Measurements from ENCODE around the gene ARHGEF37. TPM values are rescaled to one million over a fixed set of nuclear protein-coding genes. Genes with fewer than 3 reads are reported as not detected.
A peak's percentile ranks its signal among the peaks of the same experiment; 100 is the strongest.

Gene ARHGEF37
- total RNA-seq, 1 experiment from 2014 or later: 0.42 TPM

DNA sequence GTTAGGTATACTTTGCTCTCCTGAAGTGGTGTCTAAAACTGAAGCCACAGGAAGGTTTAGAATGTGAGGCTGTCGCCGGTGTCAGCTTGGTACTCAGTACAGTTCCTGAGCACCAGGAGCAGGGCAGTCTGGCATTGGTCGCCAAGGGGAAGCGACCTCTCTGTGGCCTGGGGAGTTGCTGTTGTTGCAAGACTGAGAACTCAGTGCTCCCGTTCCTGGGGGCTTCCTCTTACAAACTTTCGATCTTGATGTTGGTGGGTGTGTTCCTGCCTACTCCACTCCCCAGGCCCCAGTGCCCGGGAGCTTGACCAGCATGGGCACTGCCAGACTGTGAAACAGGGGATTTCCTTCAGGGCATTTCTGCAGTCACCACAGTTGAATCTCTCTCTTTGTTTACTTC, 96.4 kb downstream of the ARHGEF37 start:
- H3K4me1 Mint-ChIP-seq: no peaks in the 10 kb centered on the region; a peak in 1 of 4 replicates
- H3K9ac ChIP-seq (ENCODE audit: extremely low read depth, insufficient read length, low read length): no peak overlapping the region
- WGBS (ENCODE audit: extremely low coverage, insufficient read length, low lambda C conversion rate): no CpG with 5 or more reads among the region's 7 CpGs

More for the DNA sequence above, 96.4 kb downstream of the ARHGEF37 start:
- no peaks in the 10 kb centered on the region for H3K27me3 ChIP-seq (ENCODE audit: insufficient read depth, low read length)
- Mint-ChIP-seq H3K27ac (peak overlapping the region in 1 of 3 experiments; percentile 16; a peak in 1 of 7 replicates), H3K9me3 (peaks cover 0 to 2% of the 10 kb centered on the region in 2 experiments; a peak in 3 of 5 replicates), H3K4me3 (no peak overlapping the region), H3K27me3 (ENCODE audit: low read depth) (peaks cover 11% of the 10 kb centered on the region), H3K36me3 (ENCODE audit: insufficient read depth in 1 of 3, low read depth in 3 of 3) (no peaks in the 10 kb centered on the region)
- H3T11ph ChIP-seq (ENCODE audit: low read length): no peak overlapping the region
- no peak overlapping the region for H2BK15ac ChIP-seq (ENCODE audit: low read depth, low read length)
- no peak overlapping the region for H2AK5ac ChIP-seq (ENCODE audit: insufficient read length, low read length)
- no peak overlapping the region for H2BK120ac ChIP-seq (ENCODE audit: low read depth, low read length, poor library complexity, severe bottlenecking)
- H3K27ac ChIP-seq (ENCODE audit: insufficient read length, low read depth, low read length): no peak overlapping the region
- no peaks in the 10 kb centered on the region for H3K79me2 ChIP-seq (ENCODE audit: insufficient read depth, low read length)
- no peak overlapping the region for H2BK20ac ChIP-seq (ENCODE audit: low read depth, low read length, poor library complexity, severe bottlenecking)
- H3K14ac ChIP-seq (ENCODE audit: insufficient read depth, low read length): no peak overlapping the region
- no peaks in the 10 kb centered on the region for H3K4me1 ChIP-seq (ENCODE audit: insufficient read depth, low read length)
- TF ChIP-seq, protein P1, sequence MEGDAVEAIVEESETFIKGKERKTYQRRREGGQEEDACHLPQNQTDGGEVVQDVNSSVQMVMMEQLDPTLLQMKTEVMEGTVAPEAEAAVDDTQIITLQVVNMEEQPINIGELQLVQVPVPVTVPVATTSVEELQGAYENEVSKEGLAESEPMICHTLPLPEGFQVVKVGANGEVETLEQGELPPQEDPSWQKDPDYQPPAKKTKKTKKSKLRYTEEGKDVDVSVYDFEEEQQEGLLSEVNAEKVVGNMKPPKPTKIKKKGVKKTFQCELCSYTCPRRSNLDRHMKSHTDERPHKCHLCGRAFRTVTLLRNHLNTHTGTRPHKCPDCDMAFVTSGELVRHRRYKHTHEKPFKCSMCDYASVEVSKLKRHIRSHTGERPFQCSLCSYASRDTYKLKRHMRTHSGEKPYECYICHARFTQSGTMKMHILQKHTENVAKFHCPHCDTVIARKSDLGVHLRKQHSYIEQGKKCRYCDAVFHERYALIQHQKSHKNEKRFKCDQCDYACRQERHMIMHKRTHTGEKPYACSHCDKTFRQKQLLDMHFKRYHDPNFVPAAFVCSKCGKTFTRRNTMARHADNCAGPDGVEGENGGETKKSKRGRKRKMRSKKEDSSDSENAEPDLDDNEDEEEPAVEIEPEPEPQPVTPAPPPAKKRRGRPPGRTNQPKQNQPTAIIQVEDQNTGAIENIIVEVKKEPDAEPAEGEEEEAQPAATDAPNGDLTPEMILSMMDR (conservative IDR thresholded peaks at IDR 0.05): no peak
- H3K23ac ChIP-seq (ENCODE audit: insufficient read length, low read depth, low read length): no peak overlapping the region
- H4K8ac ChIP-seq (replicated peaks; ENCODE audit: insufficient read length, low read depth, low read length): no peak overlapping the region
- H3K4ac ChIP-seq (ENCODE audit: low read depth, low read length): no peak overlapping the region
- H3K56ac ChIP-seq (ENCODE audit: insufficient read length, low read depth, low read length): no peak overlapping the region
- no peak overlapping the region for H4K5ac ChIP-seq (ENCODE audit: insufficient read length, low read depth, low read length)
- no peak for DNase-seq
- H3K23me2 ChIP-seq (ENCODE audit: insufficient read length, low read depth, low read length, poor library complexity, severe bottlenecking): no peaks in the 10 kb centered on the region
- H3K18ac ChIP-seq (ENCODE audit: insufficient read length, low read depth, low read length): no peak overlapping the region
- no peak overlapping the region for H2BK5ac ChIP-seq (ENCODE audit: insufficient read length, low read length)
- H2BK12ac ChIP-seq (ENCODE audit: insufficient read length, low read depth, low read length): no peak overlapping the region
- H3K79me1 ChIP-seq (ENCODE audit: insufficient read depth, low read depth, low read length, poor library complexity, severe bottlenecking): no peaks in the 10 kb centered on the region
- no peak overlapping the region for H2AFZ ChIP-seq (ENCODE audit: low read length)
- no peaks in the 10 kb centered on the region for H3K9me3 ChIP-seq (ENCODE audit: control insufficient read depth, low read depth, low read length)
- no peaks in the 10 kb centered on the region for H4K20me1 ChIP-seq (ENCODE audit: control insufficient read depth, insufficient read depth, insufficient read length)
- H4K91ac ChIP-seq (ENCODE audit: insufficient read length, low read depth, low read length): no peak overlapping the region
- no peak overlapping the region for H3K4me2 ChIP-seq (ENCODE audit: insufficient read depth, insufficient read length, low read length)
